Liver (tissue), 9 donors: Measurements from ENCODE around the gene PRR20G. TPM values are rescaled to one million over a fixed set of nuclear protein-coding genes. Genes with fewer than 3 reads are reported as not detected.

ENCODE experiments used
- DNase-seq: peaks from one replicate; pipeline ENCODE4 v3.0.0-alpha.2; 2017; ENCODE audit warnings: low spot score
- H3K27ac ChIP-seq, 2 donors: one replicate each; pipeline ENCODE4 v1.7.0; 2013; ENCODE audit warnings: inconsistent platforms in 2 of 2, low read length in 2 of 2, control low read depth in 1 of 2, low read depth in 1 of 2, mild to moderate bottlenecking in 1 of 2
- H3K27me3 ChIP-seq, 4 donors: one replicate each; pipeline versions ENCODE4 v1.6.1 to v1.7.0; 2013; ENCODE audit warnings: low read length in 3 of 4, inconsistent platforms in 1 of 4, mild to moderate bottlenecking in 1 of 4, moderate library complexity in 1 of 4; ENCODE audit not compliant: control insufficient read depth in 4 of 4, insufficient read depth in 4 of 4
- H3K36me3 ChIP-seq, 4 donors: one replicate each; pipeline versions ENCODE4 v1.6.1 to v1.7.0; 2013; ENCODE audit warnings: low read length in 3 of 4, mild to moderate bottlenecking in 3 of 4, low read depth in 1 of 4, moderate library complexity in 1 of 4; ENCODE audit not compliant: control insufficient read depth in 4 of 4, insufficient read depth in 3 of 4
- H3K4me1 ChIP-seq, 4 donors: one replicate each; pipeline versions ENCODE4 v1.6.1 to v1.7.0; 2013; ENCODE audit warnings: low read length in 3 of 4, mild to moderate bottlenecking in 3 of 4, moderate library complexity in 1 of 4; ENCODE audit not compliant: control insufficient read depth in 4 of 4, insufficient read depth in 4 of 4
- H3K4me3 ChIP-seq, 3 donors: one replicate each; pipeline versions ENCODE4 v1.6.1 to v1.7.0; 2013; ENCODE audit warnings: low read length in 3 of 3, control low read depth in 1 of 3, low read depth in 1 of 3, mild to moderate bottlenecking in 1 of 3
- H3K9ac ChIP-seq, 2 donors: one replicate each; pipeline ENCODE4 v1.7.0; 2013; ENCODE audit warnings: low read length in 2 of 2, mild to moderate bottlenecking in 2 of 2, moderate library complexity in 2 of 2, control low read depth in 1 of 2, low read depth in 1 of 2
- H3K9me3 ChIP-seq, 4 donors: one replicate each; pipeline versions ENCODE4 v1.6.1 to v1.7.0; 2013; ENCODE audit warnings: low read length in 3 of 4; ENCODE audit not compliant: control insufficient read depth in 4 of 4
- ATF3 ChIP-seq: IDR thresholded peaks from 2 replicates; pipeline ENCODE4 v1.6.1; 2016; ENCODE audit warnings: antibody characterized with exemption
- EGR1 ChIP-seq, 2 donors: IDR thresholded peaks; 2 replicates each; pipeline ENCODE4 v1.6.1; 2016 to 2018; ENCODE audit warnings: antibody characterized with exemption in 2 of 2, low read depth in 2 of 2
- FOXA1 ChIP-seq: IDR thresholded peaks from 2 replicates; pipeline ENCODE4 v1.6.1; 2016; ENCODE audit warnings: antibody characterized with exemption
- FOXA2 ChIP-seq: IDR thresholded peaks from 2 replicates; pipeline ENCODE4 v1.6.1; 2016; ENCODE audit warnings: antibody characterized with exemption
- GABPA ChIP-seq, 2 donors: IDR thresholded peaks in 1 of 2; conservative IDR thresholded peaks in 1 of 2; 2 replicates each; pipeline ENCODE4 v1.6.1; 2016; ENCODE audit warnings: antibody characterized with exemption in 2 of 2, mild to moderate bottlenecking in 1 of 2, moderate library complexity in 1 of 2
- HNF4A ChIP-seq, 2 donors: conservative IDR thresholded peaks; 2 replicates each; pipeline ENCODE4 v1.6.1; 2016; ENCODE audit warnings: antibody characterized with exemption in 2 of 2, mild to moderate bottlenecking in 2 of 2
- HNF4G ChIP-seq: IDR thresholded peaks from 2 replicates; pipeline ENCODE4 v1.6.1; 2016; ENCODE audit warnings: antibody characterized with exemption
- JUND ChIP-seq, 2 donors: IDR thresholded peaks; 2 replicates each; pipeline ENCODE4 v1.6.1; 2016; ENCODE audit warnings: antibody characterized with exemption in 2 of 2
- NR2F2 ChIP-seq: IDR thresholded peaks from 2 replicates; pipeline ENCODE4 v1.6.1; 2016; ENCODE audit warnings: antibody characterized with exemption
- RAD21 ChIP-seq, 2 donors: IDR thresholded peaks; 2 replicates each; pipeline ENCODE4 v1.6.1; 2016; ENCODE audit warnings: antibody characterized with exemption in 2 of 2, mild to moderate bottlenecking in 2 of 2
- RXRA ChIP-seq, 2 donors: IDR thresholded peaks; 2 replicates each; pipeline ENCODE4 v1.6.1; 2017 to 2018; ENCODE audit warnings: antibody characterized with exemption in 2 of 2, mild to moderate bottlenecking in 1 of 2
- SP1 ChIP-seq: IDR thresholded peaks from 2 replicates; pipeline ENCODE4 v1.6.1; 2018; ENCODE audit warnings: antibody characterized with exemption, mild to moderate bottlenecking
- TAF1 ChIP-seq: conservative IDR thresholded peaks from 2 replicates; pipeline ENCODE4 v1.6.1; 2016; ENCODE audit warnings: antibody characterized with exemption, mild to moderate bottlenecking
- YY1 ChIP-seq: IDR thresholded peaks from 2 replicates; pipeline ENCODE4 v1.6.1; 2016; ENCODE audit warnings: antibody characterized with exemption, mild to moderate bottlenecking
- WGBS: extraction: QIAGEN DNeasy Blood & Tissue Kit; methylation state at CpG from one replicate; pipeline ENCODE4 v1.1.7; 2013; 5-methylcytosine and 5-hydroxymethylcytosine counted together
- polyA plus RNA-seq, 2 donors: library from polyadenylated mRNA; stranded (reverse) in 1 of 2; unstranded in 1 of 2; fragments of 200-250 nt in 1 of 2; fragments of >200 nt in 1 of 2; fragmentation: Nextera tagmentation in 1 of 2; extraction: Ambion mirVana in 1 of 2; gene quantifications; one replicate each; pipeline versions ENCODE4 v1.2.1 to v1.2.3, GENCODE V29; 2013 to 2015
- total RNA-seq, 2 donors: library from RNA; depleted of rRNA; stranded (reverse); fragments of >200 nt; gene quantifications; one replicate each; pipeline ENCODE4 v1.2.3, GENCODE V29; 2014
- TF ChIP-seq, protein P1 (sequence below): IDR thresholded peaks from 2 replicates; pipeline ENCODE4 v1.6.1; 2016; ENCODE audit warnings: antibody characterized with exemption
- TF ChIP-seq, protein P2 (sequence below): IDR thresholded peaks from 2 replicates; pipeline ENCODE4 v1.6.1; 2016; ENCODE audit warnings: antibody characterized with exemption, mild to moderate bottlenecking
- TF ChIP-seq, protein P3 (sequence below): IDR thresholded peaks from 2 replicates; pipeline ENCODE4 v1.6.1; 2016; ENCODE audit warnings: antibody characterized with exemption
- TF ChIP-seq, protein P4 (sequence below): fragments of 150-350 bp; IDR thresholded peaks from 2 replicates; pipeline ENCODE4 v1.5.1; 2017; ENCODE audit warnings: improper control_type of control experiment, low read depth, low read length; ENCODE audit not compliant: missing input control
- donor health status: healthy.
- donor health status: healthy.
- donor health status: healthy.
- donor health status: healthy.
- donor health status: healthy.

Gene PRR20G
- total and polyA plus RNA-seq, 4 donors: not detected

GRCh38 chr3:127324076-127324475 is 36.2 kb upstream of the PRR20G start:
- H3K9ac ChIP-seq: no peak overlapping the region
- no peak for DNase-seq
- H3K27me3 ChIP-seq: no peaks in the 10 kb centered on the region
- H3K36me3 ChIP-seq: no peaks in the 10 kb centered on the region
- H3K27ac ChIP-seq: no peak overlapping the region
- no peak for TF ChIP-seq EGR1 (IDR thresholded peaks at IDR 0.05; ENCODE audit: low read depth in 2 of 2)
- TF ChIP-seq NR2F2: no peak
- no peak for TF ChIP-seq ATF3
- no peak for TF ChIP-seq RXRA (IDR thresholded peaks at IDR 0.05)
- no peak for TF ChIP-seq GABPA (IDR thresholded peaks at IDR 0.05 in 1 of 2, conservative IDR thresholded peaks at IDR 0.05 in 1 of 2)
- TF ChIP-seq HNF4A (conservative IDR thresholded peaks at IDR 0.05): no peak
- no peak for TF ChIP-seq FOXA2
- no peak for TF ChIP-seq YY1
- TF ChIP-seq, protein P1, sequence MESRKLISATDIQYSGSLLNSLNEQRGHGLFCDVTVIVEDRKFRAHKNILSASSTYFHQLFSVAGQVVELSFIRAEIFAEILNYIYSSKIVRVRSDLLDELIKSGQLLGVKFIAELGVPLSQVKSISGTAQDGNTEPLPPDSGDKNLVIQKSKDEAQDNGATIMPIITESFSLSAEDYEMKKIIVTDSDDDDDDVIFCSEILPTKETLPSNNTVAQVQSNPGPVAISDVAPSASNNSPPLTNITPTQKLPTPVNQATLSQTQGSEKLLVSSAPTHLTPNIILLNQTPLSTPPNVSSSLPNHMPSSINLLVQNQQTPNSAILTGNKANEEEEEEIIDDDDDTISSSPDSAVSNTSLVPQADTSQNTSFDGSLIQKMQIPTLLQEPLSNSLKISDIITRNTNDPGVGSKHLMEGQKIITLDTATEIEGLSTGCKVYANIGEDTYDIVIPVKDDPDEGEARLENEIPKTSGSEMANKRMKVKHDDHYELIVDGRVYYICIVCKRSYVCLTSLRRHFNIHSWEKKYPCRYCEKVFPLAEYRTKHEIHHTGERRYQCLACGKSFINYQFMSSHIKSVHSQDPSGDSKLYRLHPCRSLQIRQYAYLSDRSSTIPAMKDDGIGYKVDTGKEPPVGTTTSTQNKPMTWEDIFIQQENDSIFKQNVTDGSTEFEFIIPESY: no peak
- H3K9me3 ChIP-seq: no peaks in the 10 kb centered on the region
- 66% methylated on average over 3 of the region's 3 CpGs for WGBS
- no peaks in the 10 kb centered on the region for H3K4me1 ChIP-seq
- no peak overlapping the region for H3K4me3 ChIP-seq

DNA sequence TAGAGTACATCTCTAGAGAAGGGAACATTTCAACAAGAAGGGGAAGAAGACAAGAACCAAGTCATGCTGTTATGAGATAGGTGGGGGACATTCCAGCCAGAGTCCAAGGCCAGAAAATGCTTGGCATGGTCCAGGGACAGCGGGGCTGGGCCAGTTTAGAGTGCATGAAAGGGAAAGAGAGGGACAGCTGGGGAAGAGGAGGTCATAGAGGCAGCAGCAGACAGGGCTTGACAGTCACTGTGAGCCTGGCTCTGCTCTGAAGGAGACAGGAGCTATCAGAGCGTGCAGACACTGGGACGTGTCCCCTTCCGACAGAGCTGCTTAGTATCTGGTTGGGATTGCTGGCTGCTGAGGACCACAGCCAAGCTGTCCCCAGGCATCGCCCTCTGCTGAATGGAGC is 35.7 kb upstream of the PRR20G start:
- Histone ChIP-seq H3K9me3 (no peaks in the 10 kb centered on the region), H3K36me3 (no peaks in the 10 kb centered on the region), H3K4me3 (no peak overlapping the region), H3K27me3 (no peaks in the 10 kb centered on the region), H3K4me1 (no peaks in the 10 kb centered on the region), H3K9ac (no peak overlapping the region), H3K27ac (no peak overlapping the region)
- WGBS: 82% methylated on average over 5 of the region's 5 CpGs
- TF ChIP-seq GABPA (IDR thresholded peaks at IDR 0.05 in 1 of 2, conservative IDR thresholded peaks at IDR 0.05 in 1 of 2) (no peak), NR2F2 (no peak), FOXA1 (no peak), EGR1 (IDR thresholded peaks at IDR 0.05; ENCODE audit: low read depth in 2 of 2) (no peak), JUND (IDR thresholded peaks at IDR 0.05) (no peak), HNF4G (no peak), RXRA (IDR thresholded peaks at IDR 0.05) (no peak), YY1 (no peak), ATF3 (no peak), SP1 (no peak), TAF1 (no peak), FOXA2 (no peak), HNF4A (conservative IDR thresholded peaks at IDR 0.05) (no peak), RAD21 (IDR thresholded peaks at IDR 0.05) (no peak)
- TF ChIP-seq, protein P2, sequence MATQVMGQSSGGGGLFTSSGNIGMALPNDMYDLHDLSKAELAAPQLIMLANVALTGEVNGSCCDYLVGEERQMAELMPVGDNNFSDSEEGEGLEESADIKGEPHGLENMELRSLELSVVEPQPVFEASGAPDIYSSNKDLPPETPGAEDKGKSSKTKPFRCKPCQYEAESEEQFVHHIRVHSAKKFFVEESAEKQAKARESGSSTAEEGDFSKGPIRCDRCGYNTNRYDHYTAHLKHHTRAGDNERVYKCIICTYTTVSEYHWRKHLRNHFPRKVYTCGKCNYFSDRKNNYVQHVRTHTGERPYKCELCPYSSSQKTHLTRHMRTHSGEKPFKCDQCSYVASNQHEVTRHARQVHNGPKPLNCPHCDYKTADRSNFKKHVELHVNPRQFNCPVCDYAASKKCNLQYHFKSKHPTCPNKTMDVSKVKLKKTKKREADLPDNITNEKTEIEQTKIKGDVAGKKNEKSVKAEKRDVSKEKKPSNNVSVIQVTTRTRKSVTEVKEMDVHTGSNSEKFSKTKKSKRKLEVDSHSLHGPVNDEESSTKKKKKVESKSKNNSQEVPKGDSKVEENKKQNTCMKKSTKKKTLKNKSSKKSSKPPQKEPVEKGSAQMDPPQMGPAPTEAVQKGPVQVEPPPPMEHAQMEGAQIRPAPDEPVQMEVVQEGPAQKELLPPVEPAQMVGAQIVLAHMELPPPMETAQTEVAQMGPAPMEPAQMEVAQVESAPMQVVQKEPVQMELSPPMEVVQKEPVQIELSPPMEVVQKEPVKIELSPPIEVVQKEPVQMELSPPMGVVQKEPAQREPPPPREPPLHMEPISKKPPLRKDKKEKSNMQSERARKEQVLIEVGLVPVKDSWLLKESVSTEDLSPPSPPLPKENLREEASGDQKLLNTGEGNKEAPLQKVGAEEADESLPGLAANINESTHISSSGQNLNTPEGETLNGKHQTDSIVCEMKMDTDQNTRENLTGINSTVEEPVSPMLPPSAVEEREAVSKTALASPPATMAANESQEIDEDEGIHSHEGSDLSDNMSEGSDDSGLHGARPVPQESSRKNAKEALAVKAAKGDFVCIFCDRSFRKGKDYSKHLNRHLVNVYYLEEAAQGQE: no peak
- TF ChIP-seq, protein P3, sequence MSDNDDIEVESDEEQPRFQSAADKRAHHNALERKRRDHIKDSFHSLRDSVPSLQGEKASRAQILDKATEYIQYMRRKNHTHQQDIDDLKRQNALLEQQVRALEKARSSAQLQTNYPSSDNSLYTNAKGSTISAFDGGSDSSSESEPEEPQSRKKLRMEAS: no peak
- TF ChIP-seq, protein P4, sequence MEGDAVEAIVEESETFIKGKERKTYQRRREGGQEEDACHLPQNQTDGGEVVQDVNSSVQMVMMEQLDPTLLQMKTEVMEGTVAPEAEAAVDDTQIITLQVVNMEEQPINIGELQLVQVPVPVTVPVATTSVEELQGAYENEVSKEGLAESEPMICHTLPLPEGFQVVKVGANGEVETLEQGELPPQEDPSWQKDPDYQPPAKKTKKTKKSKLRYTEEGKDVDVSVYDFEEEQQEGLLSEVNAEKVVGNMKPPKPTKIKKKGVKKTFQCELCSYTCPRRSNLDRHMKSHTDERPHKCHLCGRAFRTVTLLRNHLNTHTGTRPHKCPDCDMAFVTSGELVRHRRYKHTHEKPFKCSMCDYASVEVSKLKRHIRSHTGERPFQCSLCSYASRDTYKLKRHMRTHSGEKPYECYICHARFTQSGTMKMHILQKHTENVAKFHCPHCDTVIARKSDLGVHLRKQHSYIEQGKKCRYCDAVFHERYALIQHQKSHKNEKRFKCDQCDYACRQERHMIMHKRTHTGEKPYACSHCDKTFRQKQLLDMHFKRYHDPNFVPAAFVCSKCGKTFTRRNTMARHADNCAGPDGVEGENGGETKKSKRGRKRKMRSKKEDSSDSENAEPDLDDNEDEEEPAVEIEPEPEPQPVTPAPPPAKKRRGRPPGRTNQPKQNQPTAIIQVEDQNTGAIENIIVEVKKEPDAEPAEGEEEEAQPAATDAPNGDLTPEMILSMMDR: no peak
- TF ChIP-seq, protein P1: no peak
- no peak for DNase-seq
